M059J (cell line): Measurements from ENCODE around the gene FHL1. TPM values are rescaled to one million over a fixed set of nuclear protein-coding genes. Genes with fewer than 3 reads are reported as not detected.
"Not testable (repeated sequence)": the region's sequence is repeated elsewhere in the genome, so short reads cannot be mapped to it uniquely, and the experiment has no call there.

Experiments
- DNase-seq: peaks from one replicate; pipeline ENCODE4 v3.0.0-alpha.2; 2012; ENCODE audit warnings: low read depth
- total RNA-seq: library from RNA; depleted of rRNA; stranded (reverse); fragments of >200 nt; shearing (Covaris generic); gene quantifications from 2 replicates; pipeline ENCODE4 v1.2.3, GENCODE V29; 2014

The FHL1 gene
- total RNA-seq, 1 experiment from 2014 or later, result 1,058 TPM

DNA sequence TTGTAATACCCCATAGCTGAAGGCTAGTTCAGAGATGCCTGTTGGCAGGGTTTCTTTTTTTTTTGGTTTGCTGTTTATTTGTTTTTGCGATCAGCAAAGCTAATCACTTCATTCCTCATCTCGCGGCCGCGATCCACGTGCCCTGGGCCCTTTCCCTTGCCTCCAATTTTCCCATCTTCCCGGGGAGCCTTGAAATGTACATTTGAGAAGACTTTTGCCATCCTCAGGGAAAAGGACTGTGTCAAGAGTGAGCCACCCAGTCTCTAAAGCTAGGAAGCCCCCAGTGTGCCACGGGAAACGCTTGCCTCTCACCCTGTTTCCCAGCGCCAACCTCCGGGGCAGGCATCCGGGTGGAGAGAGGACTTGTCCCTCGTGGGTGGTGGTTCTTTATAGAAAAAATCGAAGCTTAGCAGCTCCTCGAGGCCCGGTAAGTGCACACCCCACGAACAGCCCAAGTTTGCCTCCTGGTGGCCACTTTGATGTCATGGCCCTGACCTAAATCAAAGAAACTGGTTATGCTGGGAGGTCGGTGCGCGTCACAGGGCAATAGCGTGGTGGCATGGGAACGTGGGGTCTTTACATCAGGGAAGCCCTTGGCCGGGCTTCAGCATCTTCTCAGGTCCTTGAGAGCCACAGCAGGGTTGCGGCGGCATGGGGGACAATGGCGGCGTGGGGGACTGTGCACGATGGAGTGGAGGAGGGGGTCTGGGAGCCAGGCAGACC lies 61.8 kb downstream of the FHL1 start:
- peak; percentile 53 for DNase-seq

DNA sequence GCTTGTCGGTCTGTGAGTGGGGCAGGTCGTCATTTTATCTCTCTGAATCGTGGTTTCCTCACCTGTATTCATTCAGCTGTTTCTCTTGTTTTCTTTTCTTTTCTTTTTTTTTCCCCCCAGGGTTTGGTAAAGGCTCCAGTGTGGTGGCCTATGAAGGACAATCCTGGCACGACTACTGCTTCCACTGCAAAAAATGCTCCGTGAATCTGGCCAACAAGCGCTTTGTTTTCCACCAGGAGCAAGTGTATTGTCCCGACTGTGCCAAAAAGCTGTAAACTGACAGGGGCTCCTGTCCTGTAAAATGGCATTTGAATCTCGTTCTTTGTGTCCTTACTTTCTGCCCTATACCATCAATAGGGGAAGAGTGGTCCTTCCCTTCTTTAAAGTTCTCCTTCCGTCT lies 62.4 kb downstream of the FHL1 start:
- no peak for DNase-seq

DNA sequence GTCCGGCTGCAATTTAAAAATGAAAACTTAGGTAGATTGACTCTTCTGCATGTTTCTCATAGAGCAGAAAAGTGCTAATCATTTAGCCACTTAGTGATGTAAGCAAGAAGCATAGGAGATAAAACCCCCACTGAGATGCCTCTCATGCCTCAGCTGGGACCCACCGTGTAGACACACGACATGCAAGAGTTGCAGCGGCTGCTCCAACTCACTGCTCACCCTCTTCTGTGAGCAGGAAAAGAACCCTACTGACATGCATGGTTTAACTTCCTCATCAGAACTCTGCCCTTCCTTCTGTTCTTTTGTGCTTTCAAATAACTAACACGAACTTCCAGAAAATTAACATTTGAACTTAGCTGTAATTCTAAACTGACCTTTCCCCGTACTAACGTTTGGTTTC lies 62.9 kb downstream of the FHL1 start:
- peak; percentile 4 for DNase-seq

DNA sequence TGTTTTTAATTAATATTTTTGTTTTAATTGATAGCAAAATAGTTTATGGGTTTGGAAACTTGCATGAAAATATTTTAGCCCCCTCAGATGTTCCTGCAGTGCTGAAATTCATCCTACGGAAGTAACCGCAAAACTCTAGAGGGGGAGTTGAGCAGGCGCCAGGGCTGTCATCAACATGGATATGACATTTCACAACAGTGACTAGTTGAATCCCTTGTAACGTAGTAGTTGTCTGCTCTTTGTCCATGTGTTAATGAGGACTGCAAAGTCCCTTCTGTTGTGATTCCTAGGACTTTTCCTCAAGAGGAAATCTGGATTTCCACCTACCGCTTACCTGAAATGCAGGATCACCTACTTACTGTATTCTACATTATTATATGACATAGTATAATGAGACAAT lies 63.5 kb downstream of the FHL1 start:
- DNase-seq, result peak; percentile 12

DNA sequence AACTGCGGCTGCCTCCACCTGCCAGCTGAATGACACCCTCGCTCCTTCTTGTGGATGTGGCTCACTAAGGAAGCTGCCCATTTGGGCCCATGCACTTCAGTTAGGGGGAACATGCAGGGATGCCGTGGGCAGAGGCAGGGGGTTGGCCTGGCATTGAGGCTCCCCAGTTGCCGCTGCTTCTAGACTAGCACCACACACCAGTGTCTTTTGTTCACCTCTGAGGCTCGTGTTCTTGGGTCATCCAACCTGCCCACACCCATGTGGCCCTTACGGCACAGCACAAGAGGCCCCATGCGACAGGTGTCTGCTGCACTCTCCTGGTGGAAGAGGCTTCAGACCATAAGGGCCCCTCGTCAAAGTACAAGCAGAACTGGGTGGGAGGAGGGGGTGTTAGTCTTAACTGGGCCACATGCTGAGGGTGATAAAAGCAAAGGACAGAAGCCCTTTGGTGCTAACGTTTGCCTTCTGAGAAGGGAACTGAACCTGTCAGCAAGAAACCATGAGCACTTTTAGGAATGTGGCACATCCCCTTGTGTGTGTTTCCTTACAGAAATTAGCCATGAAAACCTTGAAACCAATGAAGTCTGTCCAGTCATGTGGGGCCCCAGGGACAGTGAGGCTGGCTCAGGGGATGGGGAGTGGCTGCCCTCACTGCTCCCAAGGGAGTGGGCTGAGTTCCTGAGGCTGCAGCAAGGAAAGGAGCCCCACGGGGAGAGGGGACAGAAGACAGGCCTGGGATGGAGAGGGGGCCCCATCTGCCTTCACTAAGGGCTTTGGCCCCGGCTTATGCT lies 64.6 kb downstream of the FHL1 start:
- DNase-seq, result peak; percentile 56

DNA sequence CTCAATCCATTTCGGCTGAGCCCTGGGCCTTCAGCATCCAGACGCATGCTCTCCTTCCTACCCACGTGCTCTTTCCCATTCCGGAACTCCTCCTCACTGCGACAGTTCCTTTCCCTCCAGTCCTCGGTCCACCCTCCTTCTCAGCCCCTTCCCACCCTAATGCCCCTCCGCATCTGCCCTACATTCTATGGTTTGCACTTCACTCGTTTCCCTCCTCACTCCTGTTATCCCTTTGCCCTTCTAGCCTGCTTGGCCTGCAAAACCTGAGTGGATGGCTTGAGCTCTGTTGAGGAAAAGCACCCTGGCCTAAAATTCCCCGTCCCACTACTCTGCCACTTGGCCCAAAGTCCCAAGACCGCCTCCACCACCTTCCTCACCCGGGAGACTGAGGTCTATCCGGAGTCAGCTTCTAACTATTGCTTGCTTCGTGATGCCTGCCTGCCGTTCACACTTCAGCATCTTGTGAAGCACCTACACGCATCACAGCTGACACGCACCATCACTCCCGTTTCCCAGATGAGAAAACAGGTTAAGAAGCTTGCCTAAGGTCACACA lies 65.3 kb downstream of the FHL1 start:
- peak; percentile 31 for DNase-seq

DNA sequence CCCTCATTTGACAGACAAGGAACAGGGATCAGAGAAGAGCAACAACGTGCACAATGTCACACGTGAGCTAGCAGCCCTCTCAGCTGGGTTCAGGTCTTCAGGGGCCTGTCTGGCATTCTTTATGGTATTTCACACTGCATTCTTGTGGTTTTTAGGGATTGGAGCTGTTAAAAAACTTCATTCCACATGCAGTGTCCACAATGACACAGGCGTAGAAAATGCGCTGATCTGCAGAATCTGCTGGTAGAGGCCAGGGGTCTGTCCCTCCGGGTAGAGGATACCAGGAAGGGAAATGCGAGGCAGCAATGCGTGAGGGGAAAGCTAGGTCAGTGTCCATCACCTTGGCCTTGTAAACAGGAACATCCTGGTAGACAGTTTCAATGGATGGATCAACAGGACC lies 67.2 kb downstream of the FHL1 start:
- DNase-seq, result peak; percentile 99

DNA sequence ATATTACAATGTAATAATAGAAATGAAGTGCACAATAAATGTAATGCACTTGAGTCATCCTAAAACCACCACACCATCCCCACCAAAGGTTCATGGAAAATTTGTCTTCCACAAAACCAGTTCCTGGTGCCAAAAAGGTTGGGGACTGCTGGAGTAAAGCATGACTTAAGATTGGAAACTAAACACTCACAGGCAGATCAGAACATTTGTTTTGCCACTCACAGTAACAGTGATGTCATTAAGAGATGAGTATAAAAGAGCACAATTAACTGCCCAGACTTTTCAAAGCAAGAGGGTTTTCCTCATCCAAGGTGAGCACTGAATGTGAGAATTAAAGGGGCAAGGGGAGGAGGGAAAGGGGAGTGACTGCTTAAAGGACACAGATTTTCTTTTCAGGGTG lies 68.2 kb downstream of the FHL1 start:
- DNase-seq, result peak; percentile 88

DNA sequence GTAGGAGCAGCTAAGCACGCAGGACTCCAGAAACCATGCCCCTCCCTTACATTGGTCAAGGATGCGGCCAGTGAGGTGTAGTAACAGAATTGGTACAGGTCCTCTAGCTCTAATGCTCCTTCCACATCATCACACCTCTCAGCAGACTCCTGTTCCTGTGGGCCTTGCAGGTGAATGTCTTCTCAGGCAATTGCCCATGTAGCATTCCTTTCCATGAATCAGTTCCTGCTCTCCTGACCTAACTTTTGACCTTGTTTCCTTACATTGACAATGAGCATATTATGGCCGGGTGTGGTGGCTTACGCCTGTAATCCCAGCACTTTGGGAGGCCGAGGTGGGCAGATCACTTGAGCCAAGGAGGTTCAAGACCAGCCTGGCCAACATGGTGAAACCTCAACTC lies 72.6 kb downstream of the FHL1 start:
- DNase-seq, result peak; percentile 58

DNA sequence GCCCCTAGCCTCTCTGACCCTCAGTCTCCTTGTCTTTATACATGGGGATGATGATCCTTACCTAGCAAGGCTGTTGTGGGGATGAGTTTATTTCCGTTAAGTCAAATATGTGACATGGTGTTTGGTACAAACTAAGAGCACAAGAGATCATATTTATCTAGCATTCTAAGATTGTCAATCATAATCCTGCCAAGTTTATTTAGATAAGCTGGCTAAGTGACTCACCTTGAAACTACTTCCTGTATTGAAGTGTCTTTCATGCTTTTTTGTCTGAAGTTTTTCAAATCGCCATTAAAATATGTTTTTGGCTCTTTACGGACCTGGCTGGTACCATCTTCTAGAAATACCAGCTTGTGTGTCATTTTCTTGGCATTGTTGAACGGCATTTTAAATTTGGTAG lies 73.2 kb downstream of the FHL1 start:
- DNase-seq, result peak; percentile 62

DNA sequence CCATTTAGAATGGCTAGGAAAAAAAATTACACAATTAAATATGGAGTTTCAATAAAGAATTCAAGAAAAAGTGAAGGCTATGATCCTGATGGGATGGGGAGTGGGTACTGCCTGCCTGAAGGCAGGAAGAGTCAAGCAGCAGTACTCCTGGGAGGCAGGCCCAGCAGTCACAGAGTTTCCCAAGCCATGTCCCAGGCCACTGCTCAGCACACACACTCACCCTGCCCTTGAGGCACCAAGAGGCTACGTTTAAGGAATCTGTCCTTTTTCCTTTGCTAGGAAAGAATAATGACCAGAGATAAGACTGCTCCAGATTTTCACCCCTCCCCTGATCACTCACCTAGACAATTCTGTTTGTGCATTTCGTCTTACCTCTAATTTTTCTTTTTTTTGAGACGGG lies 73.6 kb downstream of the FHL1 start:
- DNase-seq, result peak; percentile 64

DNA sequence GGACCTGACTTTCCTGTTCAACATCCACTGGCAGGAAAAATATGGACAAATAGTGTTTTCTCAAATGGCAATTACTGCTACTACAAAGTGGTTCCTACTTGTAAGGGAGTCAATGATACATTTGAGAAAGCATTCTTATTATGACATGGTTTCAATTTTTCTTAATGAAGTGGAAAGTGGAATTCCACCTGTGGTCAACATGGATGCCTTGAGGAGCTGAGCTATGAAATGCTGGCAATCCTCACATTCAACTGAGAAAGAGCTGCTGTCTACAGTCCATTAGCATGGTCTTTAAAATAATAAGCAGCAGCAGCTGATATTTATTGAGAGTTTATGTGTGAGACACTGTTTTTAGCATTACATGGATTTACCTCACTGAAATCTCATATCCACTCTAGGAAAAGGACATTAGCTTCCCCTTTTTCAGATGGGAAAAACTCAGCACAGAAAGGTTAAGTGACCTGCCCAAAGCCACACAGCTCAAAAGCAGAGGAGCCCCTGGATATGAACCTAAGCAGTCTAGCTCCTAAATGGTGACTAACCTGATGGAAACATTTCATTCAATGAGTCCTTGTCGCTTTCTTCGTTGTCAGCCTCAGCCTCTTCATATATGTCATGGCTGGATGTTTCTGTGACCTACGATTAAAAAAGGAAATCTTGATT lies 74.6 kb downstream of the FHL1 start:
- DNase-seq, result peak; percentile 49

DNA sequence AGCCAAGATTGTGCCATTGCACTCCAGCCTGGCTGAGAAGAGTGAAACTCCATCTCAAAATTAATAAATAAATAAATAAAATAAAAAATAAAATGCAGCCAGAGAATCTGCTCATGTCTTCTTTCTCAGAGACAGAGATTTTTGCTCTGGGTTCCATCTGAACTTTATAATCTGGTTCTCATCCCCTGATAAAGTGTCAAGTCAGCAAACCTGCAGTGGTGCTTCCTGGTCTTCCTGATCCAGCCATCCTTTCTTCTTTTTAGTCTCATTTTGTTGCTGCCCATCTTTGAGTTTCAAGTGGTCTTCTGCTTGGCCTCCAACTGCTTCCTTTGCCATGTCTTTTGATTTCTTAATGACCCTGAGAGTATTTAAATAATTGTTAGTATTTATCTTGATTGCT lies 79.7 kb downstream of the FHL1 start:
- DNase-seq, result no peak

DNA sequence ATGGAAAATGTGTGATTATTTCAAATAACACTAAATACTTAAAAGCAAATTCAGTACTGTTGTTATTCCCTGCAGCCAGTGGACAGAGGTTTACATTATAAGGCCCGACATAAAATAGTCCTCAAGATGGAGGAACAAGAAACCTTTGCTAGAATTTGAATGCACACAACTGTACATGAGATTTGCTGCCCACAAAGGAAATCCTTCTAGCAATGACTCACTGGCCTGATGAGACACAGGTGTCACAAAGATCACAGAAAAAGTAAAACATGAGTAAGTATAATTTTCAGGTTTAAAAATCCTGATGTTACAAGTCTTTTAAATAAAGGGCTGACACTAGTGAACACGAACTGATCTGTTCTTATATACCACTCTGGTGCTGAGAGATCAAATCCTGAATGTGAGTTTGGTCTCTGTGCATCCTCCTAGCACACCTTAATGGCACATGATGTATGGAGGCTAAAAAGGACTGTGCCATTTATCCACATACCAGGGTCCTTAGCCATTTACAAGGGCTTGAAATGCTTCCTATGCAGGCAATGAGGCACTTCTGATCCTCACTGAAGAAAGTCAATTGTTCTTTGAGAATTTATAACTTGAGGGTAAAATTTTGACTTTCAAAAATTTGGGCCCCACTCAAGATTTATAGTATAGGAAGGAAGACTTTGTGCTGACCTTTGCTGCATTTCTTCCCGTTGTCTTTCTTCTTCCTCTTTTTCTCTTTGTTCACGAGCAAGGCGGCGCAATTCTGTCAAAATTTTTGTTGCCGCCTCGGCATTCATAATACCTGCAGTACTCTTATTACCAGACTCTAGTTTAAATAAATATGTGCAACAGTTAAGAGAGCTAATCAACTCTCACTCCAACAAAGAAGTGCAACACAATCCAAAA lies 80.9 kb downstream of the FHL1 start:
- DNase-seq, result peak; percentile 73

DNA sequence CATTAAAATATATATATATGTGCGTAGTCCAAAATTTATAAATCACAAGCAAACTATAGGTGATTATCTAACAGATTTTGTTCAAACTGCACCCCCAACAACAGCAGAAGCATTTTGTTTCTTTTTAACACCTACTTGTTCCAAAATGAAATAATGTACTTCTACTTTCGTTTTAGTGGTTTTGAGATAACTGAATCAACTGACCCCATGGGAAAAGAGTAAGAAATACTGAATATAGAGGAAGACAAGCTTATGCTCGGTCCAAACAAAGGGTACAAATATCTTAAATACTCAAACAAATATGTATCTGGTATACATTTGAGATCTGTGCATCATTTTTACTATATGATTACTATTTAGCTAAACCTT lies 81.5 kb downstream of the FHL1 start:
- no peak for DNase-seq

DNA sequence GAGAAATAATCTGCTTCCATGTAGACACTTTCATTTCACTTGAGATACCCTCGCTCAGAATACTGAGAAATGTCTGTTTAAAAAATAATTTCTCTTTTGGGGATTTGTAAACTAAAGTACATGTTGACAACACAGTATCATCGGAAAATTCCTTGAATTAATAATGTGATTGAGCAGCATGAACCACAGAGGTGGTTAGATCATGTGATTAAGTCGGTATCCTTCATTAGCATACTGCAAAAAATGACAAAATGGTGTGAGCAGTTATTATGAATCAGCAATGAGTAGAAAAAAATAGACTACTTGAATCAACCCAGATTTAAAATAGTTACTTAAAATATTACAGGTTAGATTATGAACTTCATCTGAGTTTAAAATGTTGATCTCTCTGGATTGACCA lies 89.7 kb downstream of the FHL1 start:
- no peak for DNase-seq

DNA sequence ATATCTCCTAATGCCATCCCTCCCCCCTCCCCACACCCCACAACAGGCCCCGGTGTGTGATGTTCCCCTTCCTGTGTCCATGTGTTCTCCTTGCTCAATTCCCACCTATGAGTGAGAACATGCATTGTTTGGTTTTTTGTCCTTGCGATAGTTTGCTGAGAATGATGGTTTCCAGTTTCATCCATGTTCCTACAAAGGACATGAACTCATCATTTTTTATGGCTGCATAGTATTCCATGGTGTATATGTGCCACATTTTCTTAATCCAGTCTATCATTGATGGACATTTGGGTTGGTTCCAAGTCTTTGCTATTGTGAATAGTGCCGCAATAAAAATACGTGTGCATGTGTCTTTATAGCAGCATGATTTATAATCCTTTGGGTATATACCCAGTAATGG lies 90.5 kb downstream of the FHL1 start:
- not testable (repeated sequence) for DNase-seq

DNA sequence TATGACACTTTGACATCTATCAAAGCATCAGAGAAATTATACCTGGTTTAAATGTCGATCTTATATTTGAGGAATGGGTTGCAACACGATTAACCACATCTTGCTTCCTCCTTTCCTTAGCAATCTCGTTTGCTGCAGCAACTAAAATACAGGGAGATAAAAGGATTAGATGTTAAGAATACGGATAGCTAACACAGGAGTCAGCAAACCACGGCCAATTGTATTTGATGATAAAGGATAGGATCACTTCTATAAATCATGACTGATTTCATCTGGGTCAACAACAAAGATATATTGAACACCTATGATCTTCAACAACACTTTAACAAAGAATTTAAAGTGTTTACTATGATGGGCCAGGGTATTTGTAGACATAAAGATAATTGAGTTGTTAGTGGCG lies 98.9 kb downstream of the FHL1 start:
- DNase-seq, result no peak

DNA sequence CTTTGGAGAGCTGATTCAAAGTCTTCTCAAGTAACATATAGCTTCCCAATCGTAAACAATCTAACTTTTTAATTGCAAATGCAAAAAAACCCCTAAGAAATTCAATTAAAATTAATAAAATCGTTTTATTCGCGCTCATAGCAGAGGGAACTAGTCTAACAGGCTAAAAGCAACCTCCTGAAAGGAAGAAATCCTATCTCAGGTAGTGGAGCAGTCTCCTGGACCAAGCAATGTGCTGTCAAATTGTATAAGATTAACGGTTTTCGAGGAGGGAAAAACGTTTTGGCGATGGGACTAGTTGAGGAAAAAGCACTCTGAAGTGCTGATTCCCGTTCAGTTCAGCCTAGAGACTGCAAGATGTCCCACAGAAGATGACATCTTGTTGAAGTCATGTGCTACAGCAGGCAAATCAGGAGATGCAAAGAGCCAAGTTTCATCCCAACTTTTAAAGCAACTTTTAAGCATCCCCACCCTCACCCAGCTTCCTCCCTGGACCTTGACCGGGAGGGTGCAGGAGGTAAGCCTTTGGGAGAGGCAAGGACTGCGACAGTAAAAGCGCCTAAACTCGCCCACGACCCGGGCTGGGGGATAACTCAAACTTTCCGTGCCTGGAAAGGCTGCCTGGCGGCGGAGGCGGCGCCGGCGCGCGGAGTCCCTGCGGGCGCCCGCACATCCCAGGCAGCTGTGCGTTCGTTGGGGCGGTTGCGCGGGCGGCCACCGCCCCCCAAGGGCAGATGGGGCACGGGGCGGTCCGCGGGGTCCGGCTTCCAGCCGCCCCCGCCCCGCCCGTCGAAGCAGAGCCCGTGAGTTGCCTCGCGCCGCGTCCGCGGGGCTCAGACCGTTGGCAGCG lies 103.1 kb downstream of the FHL1 start:
- peak; percentile 55 for DNase-seq
